AG04449 (cell line): Measurements from ENCODE around the gene TSPAN31.
A peak's percentile ranks its signal among the peaks of the same experiment; 100 is the strongest.

Experiments used
- CTCF ChIA-PET: fragments of 350-600 bp; formaldehyde crosslinking; extraction: SDS; loops from one replicate; lab custom pipeline; 2021; ENCODE audit warnings: antibody characterized with exemption; lab: Yijun Ruan, JAX
- POLR2A ChIA-PET: fragments of 400-600, 350-600 bp; formaldehyde crosslinking; extraction: SDS; loops from one replicate; lab custom pipeline; 2020; ENCODE audit warnings: antibody characterized with exemption, inconsistent platforms; lab: Yijun Ruan, JAX
- DNase-seq: peaks from one replicate; pipeline ENCODE4 v3.0.0-alpha.2; 2010; ENCODE audit warnings: low read depth, low spot score
- H3K4me3 ChIP-seq: 2 replicates; pipeline ENCODE4 v1.5.1; 2011; ENCODE audit warnings: low read depth, mild to moderate bottlenecking, control low read depth, low read length
- CTCF ChIP-seq: IDR thresholded peaks from one replicate; pipeline ENCODE4 v1.5.1; 2011; ENCODE audit warnings: mild to moderate bottlenecking, moderate library complexity, low read length, control low read depth, inconsistent platforms; ENCODE audit not compliant: insufficient read depth; ENCODE audit errors: missing control alignments

The TSPAN31 gene

GRCh38 chr12:57752668-57753000, 7.8 kb downstream of the TSPAN31 start:
- ChIA-PET POLR2A (interaction anchor here (0.8 to 1.0 kb wide), 3 partner anchors 19 to 141 kb away, joined by 3 to 4 read pairs (median 3); partner anchors contain the start of genes EEF1AKMT3 and METTL1), CTCF (interaction anchor here (1.0 kb wide), 1 partner anchor 8 kb away, joined by 3 read pairs; no protein-coding TSS in a partner anchor)
- peak overlapping the region; percentile 53 for H3K4me3 ChIP-seq
- DNase-seq = no peak
- no peak for TF ChIP-seq CTCF

- ChIA-PET POLR2A (no interaction called here), CTCF (interaction anchor here (0.8 to 1.4 kb wide), 6 partner anchors 9 to 151 kb away, joined by 3 to 5 read pairs (median 3); partner anchors contain the start of gene TSFM)
- no peak for TF ChIP-seq CTCF
- no peak for DNase-seq
- no peak overlapping the region for H3K4me3 ChIP-seq
Measured at GRCh38 chr12:57753756-57754337, 9.0 kb downstream of the TSPAN31 start.

- ChIA-PET CTCF (interaction anchor here (0.8 to 1.4 kb wide), 6 partner anchors 9 to 150 kb away, joined by 3 to 5 read pairs (median 3); partner anchors contain the start of gene TSFM), POLR2A (no interaction called here)
- H3K4me3 ChIP-seq = peak within 1 kb of the TSS; percentile 56
Measured at GRCh38 chr12:57754411-57755193, 9.8 kb downstream of the TSPAN31 start, which contains the start of gene MARCHF9. TSS of gene MARCHF9 (plus strand) at chr12:57755103. CDS start at chr12:57755529, 426 bp downstream.

GRCh38 chr12:57755194-57755453, 10.3 kb downstream of the TSPAN31 start:
- TF ChIP-seq CTCF = no peak
- peak overlapping the region; percentile 56 for H3K4me3 ChIP-seq
- DNase-seq = no peak
- ChIA-PET CTCF (no interaction called here), POLR2A (no interaction called here)

More at GRCh38 chr12:57754411-57755193, 9.8 kb downstream of the TSPAN31 start, which contains the start of gene MARCHF9:
- no peak for DNase-seq
- no peak for TF ChIP-seq CTCF

- ChIA-PET CTCF (interaction anchor here (0.8 to 2.3 kb wide), 22 partner anchors 7 to 185 kb away, joined by 3 to 44 read pairs (median 4); partner anchors contain the start of genes ATP23, CYP27B1, EEF1AKMT3 and METTL1), POLR2A (no interaction called here)
- peak overlapping the region; percentile 56 for H3K4me3 ChIP-seq
- no peak for TF ChIP-seq CTCF
- no peak for DNase-seq
Measured at GRCh38 chr12:57755454-57756372, 10.9 kb downstream of the TSPAN31 start.
